ENCODE data around the gene SURF6. TPM values are rescaled to one million over a fixed set of nuclear protein-coding genes. Genes with fewer than 3 reads are reported as not detected.

The SURF6 gene
- 19.9 to 33.2 TPM (median 29.0 TPM) in 5 replicates for total RNA-seq (2022; extraction: Qiagen RNA extraction; ENCODE audit: low read depth)

GRCh38 chr9:133335924-133336811 lies at the start of gene SURF6:
Gene SURF6 (minus strand): TSS chr9:133336188. CDS start chr9:133336132, 56 bp downstream.

GRCh38 chr9:133375724-133376654 lies 40.0 kb upstream of the SURF6 start, which contains the start of the genes STKLD1 and SURF4:
Gene STKLD1 (plus strand): TSS chr9:133376366. CDS start chr9:133376474, 108 bp downstream.
Gene SURF4 (minus strand): TSS chr9:133376060. CDS start chr9:133375969, 91 bp downstream.

GRCh38 chr9:133356391-133357091 lies 20.6 kb upstream of the SURF6 start, which contains the start of the genes SURF1 and SURF2:
Gene SURF1 (minus strand): TSS chr9:133356487. CDS start chr9:133356453, 34 bp downstream.
Gene SURF2 (plus strand): TSS chr9:133356550. CDS start chr9:133356593, 43 bp downstream.

GRCh38 chr9:133347985-133348717 lies 12.2 kb upstream of the SURF6 start, which contains the start of the genes MED22 and RPL7A:
Gene MED22 (minus strand): TSS chr9:133348131. CDS start chr9:133346662, 1,469 bp downstream.
Gene RPL7A (plus strand): TSS chr9:133348218. CDS start chr9:133348244, 26 bp downstream.

Other genes starting within 250 kb of the SURF6 start
- 21.6 to 30.1 TPM (median 27.6 TPM) in 5 replicates for gene RALGDS, start 214.9 kb downstream of the SURF6 start, total RNA-seq (2022; extraction: Qiagen RNA extraction; ENCODE audit: low read depth)
- gene GBGT1, start 172.3 kb downstream of the SURF6 start, total RNA-seq (2022; extraction: Qiagen RNA extraction; ENCODE audit: low read depth): 1.6 to 2.7 TPM (median 2.2 TPM) in 5 replicates
- gene OBP2B, start 126.9 kb downstream of the SURF6 start, total RNA-seq (2022; extraction: Qiagen RNA extraction; ENCODE audit: low read depth): not detected in 5 replicates
- gene ABO, start 61.0 kb downstream of the SURF6 start, total RNA-seq (2022; extraction: Qiagen RNA extraction; ENCODE audit: low read depth): not detected in 5 replicates
- gene MED22, start 11.9 kb upstream of the SURF6 start, total RNA-seq (2022; extraction: Qiagen RNA extraction; ENCODE audit: low read depth): 21.7 to 33.3 TPM (median 28.9 TPM) in 5 replicates
- 3,299 to 3,689 TPM (median 3,392 TPM) in 5 replicates for gene RPL7A, start 12.0 kb upstream of the SURF6 start, total RNA-seq (2022; extraction: Qiagen RNA extraction; ENCODE audit: low read depth)
- gene SURF1, start 20.3 kb upstream of the SURF6 start, total RNA-seq (2022; extraction: Qiagen RNA extraction; ENCODE audit: low read depth): 35.5 to 51.0 TPM (median 42.0 TPM) in 5 replicates
- 36.9 to 58.0 TPM (median 48.7 TPM) in 5 replicates for gene SURF2, start 20.4 kb upstream of the SURF6 start, total RNA-seq (2022; extraction: Qiagen RNA extraction; ENCODE audit: low read depth)
- gene SURF4, start 39.9 kb upstream of the SURF6 start, total RNA-seq (2022; extraction: Qiagen RNA extraction; ENCODE audit: low read depth): 177 to 208 TPM (median 200 TPM) in 5 replicates
- gene STKLD1, start 40.2 kb upstream of the SURF6 start, total RNA-seq (2022; extraction: Qiagen RNA extraction; ENCODE audit: low read depth): 0.08 to 1.4 TPM (median 0.67 TPM) in 5 replicates
- gene REXO4, start 81.8 kb upstream of the SURF6 start, total RNA-seq (2022; extraction: Qiagen RNA extraction; ENCODE audit: low read depth): 34.3 to 40.3 TPM (median 36.9 TPM) in 5 replicates
- gene ADAMTS13, start 86.2 kb upstream of the SURF6 start, total RNA-seq (2022; extraction: Qiagen RNA extraction; ENCODE audit: low read depth): 0.33 to 0.97 TPM (median 0.46 TPM) in 5 replicates
- 3.1 to 4.8 TPM (median 4.4 TPM) in 5 replicates for gene CACFD1, start 123.8 kb upstream of the SURF6 start, total RNA-seq (2022; extraction: Qiagen RNA extraction; ENCODE audit: low read depth)
- gene SLC2A6, start 142.9 kb upstream of the SURF6 start, total RNA-seq (2022; extraction: Qiagen RNA extraction; ENCODE audit: low read depth): 14.5 to 24.2 TPM (median 20.4 TPM) in 5 replicates
- gene MYMK, start 188.8 kb upstream of the SURF6 start, total RNA-seq (2022; extraction: Qiagen RNA extraction; ENCODE audit: low read depth): not detected in 5 replicates
- gene ADAMTSL2, start 198.5 kb upstream of the SURF6 start, total RNA-seq (2022; extraction: Qiagen RNA extraction; ENCODE audit: low read depth): not detected in 5 replicates

Data from A549 treated with RU486 at 1 μM for 4 hours (cell line).